RWPE2 (cell line): ENCODE measurements around the gene CA10.

ENCODE experiments used
- ATAC-seq: fragments of 200-7000 bp; cut with Tn5 transposase; 3 replicates; pipeline ENCODE4 v1.9.1; 2021; ENCODE audit warnings: low read depth
- DNase-seq: peaks from one replicate; pipeline ENCODE4 v3.0.0-alpha.2; 2020; ENCODE audit warnings: low spot score
- H3K27ac ChIP-seq: fragments of 450-650 bp; 2 replicates; pipeline ENCODE4 v1.5.1; 2017; ENCODE audit warnings: mild to moderate bottlenecking; ENCODE audit not compliant: poor library complexity, severe bottlenecking
- H3K27me3 ChIP-seq: fragments of 250-450 bp; sonication (Bioruptor Pico); 2 replicates; pipeline ENCODE4 v1.5.1; 2021; ENCODE audit warnings: mild to moderate bottlenecking, moderate library complexity; ENCODE audit not compliant: insufficient read depth, poor library complexity, severe bottlenecking
- H3K36me3 ChIP-seq: fragments of 250-450 bp; sonication (Bioruptor Pico); 2 replicates; pipeline ENCODE4 v1.5.1; 2020; ENCODE audit warnings: low read depth, mild to moderate bottlenecking, moderate library complexity
- H3K4me1 ChIP-seq: fragments of 250-450 bp; sonication (Bioruptor Pico); 2 replicates; pipeline ENCODE4 v1.5.1; 2021; ENCODE audit warnings: mild to moderate bottlenecking, moderate library complexity; ENCODE audit not compliant: insufficient read depth, poor library complexity, severe bottlenecking
- H3K4me3 ChIP-seq: fragments of 250-450 bp; sonication (Bioruptor Pico); 2 replicates; pipeline ENCODE4 v1.5.1; 2021; ENCODE audit warnings: mild to moderate bottlenecking, moderate library complexity; ENCODE audit not compliant: severe bottlenecking
- H3K9me3 ChIP-seq: fragments of 250-450 bp; sonication (Bioruptor Pico); 2 replicates; pipeline ENCODE4 v1.5.1; 2021; ENCODE audit warnings: mild to moderate bottlenecking, moderate library complexity; ENCODE audit not compliant: severe bottlenecking
- TF ChIP-seq, protein P1 (sequence below): fragments of 450-650 bp; IDR thresholded peaks from one replicate; pipeline ENCODE4 v1.5.1; 2017; ENCODE audit warnings: mild to moderate bottlenecking, moderate library complexity; ENCODE audit not compliant: poor library complexity, severe bottlenecking

CA10 gene

GRCh38 chr17:52158450-52159042 is at the start of gene CA10:
Gene CA10 (minus strand): TSS chr17:52158714.
- Histone ChIP-seq H3K4me3 (peak within 1 kb of the TSS; percentile 12), H3K4me1 (no peaks in the 10 kb centered on the region), H3K9me3 (no peaks in the 10 kb centered on the region), H3K27me3 (peaks cover 50% of the 10 kb centered on the region), H3K27ac (no peak within 1 kb of the TSS), H3K36me3 (no peaks in the 10 kb centered on the region)
- peak; percentile 43; the same call in 2 of the 3 replicates for ATAC-seq
- TF ChIP-seq, protein P1, sequence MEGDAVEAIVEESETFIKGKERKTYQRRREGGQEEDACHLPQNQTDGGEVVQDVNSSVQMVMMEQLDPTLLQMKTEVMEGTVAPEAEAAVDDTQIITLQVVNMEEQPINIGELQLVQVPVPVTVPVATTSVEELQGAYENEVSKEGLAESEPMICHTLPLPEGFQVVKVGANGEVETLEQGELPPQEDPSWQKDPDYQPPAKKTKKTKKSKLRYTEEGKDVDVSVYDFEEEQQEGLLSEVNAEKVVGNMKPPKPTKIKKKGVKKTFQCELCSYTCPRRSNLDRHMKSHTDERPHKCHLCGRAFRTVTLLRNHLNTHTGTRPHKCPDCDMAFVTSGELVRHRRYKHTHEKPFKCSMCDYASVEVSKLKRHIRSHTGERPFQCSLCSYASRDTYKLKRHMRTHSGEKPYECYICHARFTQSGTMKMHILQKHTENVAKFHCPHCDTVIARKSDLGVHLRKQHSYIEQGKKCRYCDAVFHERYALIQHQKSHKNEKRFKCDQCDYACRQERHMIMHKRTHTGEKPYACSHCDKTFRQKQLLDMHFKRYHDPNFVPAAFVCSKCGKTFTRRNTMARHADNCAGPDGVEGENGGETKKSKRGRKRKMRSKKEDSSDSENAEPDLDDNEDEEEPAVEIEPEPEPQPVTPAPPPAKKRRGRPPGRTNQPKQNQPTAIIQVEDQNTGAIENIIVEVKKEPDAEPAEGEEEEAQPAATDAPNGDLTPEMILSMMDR: no peak
- no peak for DNase-seq

GRCh38 chr17:52207796-52208195 is 49.3 kb upstream of the CA10 start:
- ATAC-seq: no peak
- Histone ChIP-seq H3K27ac (no peak overlapping the region), H3K36me3 (no peaks in the 10 kb centered on the region), H3K9me3 (no peaks in the 10 kb centered on the region), H3K4me3 (no peak overlapping the region), H3K27me3 (peaks cover 19% of the 10 kb centered on the region), H3K4me1 (no peaks in the 10 kb centered on the region)
- TF ChIP-seq, protein P1: no peak
- no peak for DNase-seq

DNA sequence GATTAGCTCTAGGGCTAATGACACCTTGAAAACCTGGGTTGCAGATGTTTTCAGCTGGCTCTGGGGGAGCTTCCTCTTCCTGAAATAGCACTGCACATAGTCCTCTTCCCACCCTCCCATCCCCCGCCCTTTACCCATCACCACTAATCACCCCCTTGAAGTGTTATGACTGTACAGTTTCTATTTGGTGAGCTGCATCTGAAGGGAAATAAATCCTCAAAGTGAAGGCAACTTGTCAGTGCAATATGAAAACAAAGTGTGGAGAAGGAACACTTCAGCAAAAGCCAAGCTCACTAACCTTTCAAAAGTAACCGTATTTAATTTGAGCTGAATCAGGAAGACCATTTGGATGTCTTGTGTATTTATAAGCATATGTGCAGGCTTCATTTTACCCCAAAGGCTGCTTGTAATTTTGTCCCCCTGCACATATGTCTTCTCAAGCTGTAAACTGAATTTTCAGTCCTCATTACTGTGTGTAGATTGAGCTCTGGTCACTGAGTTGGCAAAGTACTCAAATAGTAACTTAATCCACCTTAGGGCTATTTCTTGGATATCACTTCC is 44.1 kb upstream of the CA10 start:
- H3K27ac ChIP-seq: no peak overlapping the region
- H3K36me3 ChIP-seq: no peaks in the 10 kb centered on the region
- peaks cover 15% of the 10 kb centered on the region for H3K27me3 ChIP-seq
- DNase-seq (no peak), ATAC-seq (no peak)
- H3K4me3 ChIP-seq: no peak overlapping the region
- TF ChIP-seq, protein P1: no peak
- H3K9me3 ChIP-seq: no peaks in the 10 kb centered on the region
- no peaks in the 10 kb centered on the region for H3K4me1 ChIP-seq

DNA sequence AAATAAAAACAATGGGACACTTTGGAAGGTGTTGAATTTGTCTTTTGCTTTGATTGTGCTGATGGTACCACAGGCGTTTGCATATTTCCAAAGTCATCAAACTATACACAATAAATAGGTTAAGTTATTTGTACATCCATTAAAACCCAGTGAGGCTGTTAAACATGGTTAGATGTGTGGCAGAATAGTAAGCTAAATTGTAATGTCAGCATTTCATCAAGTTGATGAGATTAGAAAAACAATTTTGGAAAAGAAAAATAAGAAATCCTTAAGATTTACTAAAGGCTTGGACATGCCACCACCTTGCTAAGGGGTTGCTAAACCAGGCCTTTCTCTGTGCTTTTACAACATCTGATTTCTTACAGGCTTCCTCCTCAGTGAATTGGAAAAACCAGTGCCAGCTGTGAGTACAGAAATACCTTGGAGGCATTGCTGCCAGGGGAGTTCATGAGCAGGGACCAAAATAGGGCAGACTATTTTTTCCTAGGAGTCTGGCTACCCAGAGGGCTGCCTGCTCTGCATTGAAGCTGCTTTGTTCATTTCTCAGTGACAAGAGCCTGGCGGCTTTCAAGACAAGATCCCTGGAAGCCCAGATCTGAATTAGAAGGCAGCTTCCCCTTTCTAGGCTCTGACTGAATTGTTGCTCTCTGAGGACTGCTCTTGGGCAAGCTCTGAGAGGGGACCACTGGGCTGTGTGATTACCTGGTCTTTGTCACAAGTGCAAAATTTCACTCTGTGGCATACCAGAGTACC is 43.4 kb upstream of the CA10 start:
- Histone ChIP-seq H3K4me1 (no peaks in the 10 kb centered on the region), H3K27ac (no peak overlapping the region), H3K36me3 (no peaks in the 10 kb centered on the region), H3K4me3 (no peak overlapping the region), H3K9me3 (no peaks in the 10 kb centered on the region), H3K27me3 (peaks cover 15% of the 10 kb centered on the region)
- ATAC-seq (no peak), DNase-seq (no peak)
- TF ChIP-seq, protein P1: no peak
